K562 (cell line): Measurements from ENCODE around the gene CT45A10. TPM values are rescaled to one million over a fixed set of nuclear protein-coding genes. Genes with fewer than 3 reads are reported as not detected.
A peak's percentile ranks its signal among the peaks of the same experiment; 100 is the strongest.

Experiments
- BCOR ChIP-seq: fragments of 450-650 bp; IDR thresholded peaks from 2 replicates; pipeline ENCODE4 v1.6.1; 2016
- BRD4 ChIP-seq: fragments of 200-600 bp; sonication (generic); IDR thresholded peaks from 2 replicates; pipeline ENCODE4 v1.6.1; 2017; ENCODE audit warnings: inconsistent platforms
- GMEB1 ChIP-seq: fragments of 250-450 bp; sonication (Bioruptor Pico); IDR thresholded peaks from 2 replicates; pipeline ENCODE4 v1.4.0; 2020; ENCODE audit warnings: mild to moderate bottlenecking
- HES1 ChIP-seq: fragments of 450-650 bp; IDR thresholded peaks from 2 replicates; pipeline ENCODE4 v1.6.1; 2016; ENCODE audit warnings: low read depth, mild to moderate bottlenecking, moderate library complexity
- IFI16 ChIP-seq: fragments of 250-450 bp; sonication (Bioruptor Pico); IDR thresholded peaks from 2 replicates; pipeline ENCODE4 v2.1.2; 2022; ENCODE audit warnings: mild to moderate bottlenecking, inconsistent platforms
- KLF16 ChIP-seq: IDR thresholded peaks from 2 replicates; pipeline ENCODE4 v1.6.1; 2016; ENCODE audit warnings: antibody characterized with exemption
- MAFF ChIP-seq: IDR thresholded peaks from 2 replicates; pipeline ENCODE4 v1.6.1; 2012; ENCODE audit warnings: low read length, improper control_type of control experiment
- NONO ChIP-seq, 2 experiments: fragments of 200-400 bp in 1 of 2; fragments of 450-650 bp in 1 of 2; formaldehyde crosslinking in 1 of 2; IDR thresholded peaks; 2 replicates each; pipeline ENCODE4 v1.6.1; 2017; ENCODE audit warnings: low read depth in 2 of 2, mild to moderate bottlenecking in 2 of 2, moderate library complexity in 2 of 2, low read length in 1 of 2
- PHB2 ChIP-seq: fragments of 450-650 bp; IDR thresholded peaks from 2 replicates; pipeline ENCODE4 v1.6.1; 2017; ENCODE audit warnings: low read depth
- POLR3A ChIP-seq: IDR thresholded peaks from 2 replicates; pipeline ENCODE4 v1.6.1; 2011; ENCODE audit warnings: borderline replicate concordance, mild to moderate bottlenecking, moderate library complexity; ENCODE audit not compliant: insufficient read length, insufficient read depth; ENCODE audit errors: extremely low read depth
- PRPF4 ChIP-seq: fragments of 200-400 bp; formaldehyde crosslinking; IDR thresholded peaks from one replicate; pipeline ENCODE4 v1.6.1; 2017; ENCODE audit warnings: low read length, low read depth, mild to moderate bottlenecking; ENCODE audit not compliant: insufficient read depth, poor library complexity, severe bottlenecking
- RERE ChIP-seq: sonication (generic); formaldehyde crosslinking; IDR thresholded peaks from 2 replicates; pipeline ENCODE4 v1.8.0; 2023; ENCODE audit warnings: missing genetic modification reagents, mild to moderate bottlenecking, borderline replicate concordance
- TEAD4 ChIP-seq, 2 experiments: sonication (generic) in 1 of 2; formaldehyde crosslinking in 1 of 2; IDR thresholded peaks; 2 replicates each; pipeline versions ENCODE4 v1.6.1 to v1.8.0; 2012 to 2022; ENCODE audit warnings: borderline replicate concordance in 1 of 2, inconsistent platforms in 1 of 2, low read length in 1 of 2, mild to moderate bottlenecking in 1 of 2, missing genetic modification reagents in 1 of 2
- ZNF133 ChIP-seq: fragments of 250-450 bp; sonication (Bioruptor Pico); IDR thresholded peaks from 2 replicates; pipeline ENCODE4 v1.4.0; 2020; ENCODE audit warnings: mild to moderate bottlenecking
- ZNF239 ChIP-seq: fragments of 250-450 bp; sonication (Bioruptor Pico); IDR thresholded peaks from 2 replicates; pipeline ENCODE4 v1.4.0; 2020; ENCODE audit warnings: mild to moderate bottlenecking
- ZNF551 ChIP-seq: fragments of 250-450 bp; sonication (Bioruptor Pico); IDR thresholded peaks from 2 replicates; pipeline ENCODE4 v1.5.0; 2021; ENCODE audit warnings: mild to moderate bottlenecking, moderate library complexity
- polyA plus RNA-seq, 8 experiments: library from polyadenylated mRNA; depleted of rRNA in 4 of 8; stranded (reverse) in 5 of 8; unstranded in 3 of 8; fragments of >200 nt; fragmentation: Nextera tagmentation in 2 of 8; fragmentation: Illumina TruSeq in 1 of 8; extraction: Ambion mirVana in 2 of 8; extraction: Trizol in 1 of 8; gene quantifications; 2 replicates each; pipeline versions ENCODE4 v1.2.1 to v1.2.3, GENCODE V29; 2011 to 2014; ENCODE audit warnings: inconsistent platforms in 1 of 8, missing spikeins in 1 of 8
- total RNA-seq, 7 experiments: library from RNA; depleted of rRNA in 6 of 7; stranded (reverse); fragments of >200 nt in 6 of 7; fragmentation: Illumina TruSeq in 2 of 7; extraction: Trizol in 2 of 7; gene quantifications; 2 replicates each; pipeline versions ENCODE4 v1.2.1 to v1.2.3, GENCODE V29; 2011 to 2021; ENCODE audit warnings: low replicate concordance in 1 of 7
- TF ChIP-seq, protein P1 (sequence below): fragments of 450-650 bp; IDR thresholded peaks from 2 replicates; pipeline ENCODE4 v1.6.1; 2017; ENCODE audit warnings: antibody characterized with exemption, mild to moderate bottlenecking

CT45A10 gene
- total and polyA plus RNA-seq, 9 of the 15 experiments (the other 6 are each of a cell fraction or from before 2014, with no cell fraction given), result 78.1 to 175 (median 102) TPM

- no peak for TF ChIP-seq RERE (CRISPR knock-in tag)
- peak; percentile 94 for TF ChIP-seq PHB2
- TF ChIP-seq KLF16, result peak; percentile 96
- TF ChIP-seq PRPF4, result no peak
- no peak for TF ChIP-seq GMEB1 (CRISPR knock-in tag)
- TF ChIP-seq TEAD4 (IDR thresholded peaks at IDR 0.05; ENCODE audit: low read length), result peak; percentile 100
- no peak for TF ChIP-seq TEAD4 (CRISPR knock-in tag; IDR thresholded peaks at IDR 0.05; ENCODE audit: borderline replicate concordance)
- peak; percentile 31; the same call in 1 of the 2 replicates for TF ChIP-seq MAFF
- no peak for TF ChIP-seq IFI16 (CRISPR knock-in tag)
- TF ChIP-seq BCOR, result peak; percentile 88
- peak; percentile 93 for TF ChIP-seq HES1
- no peak for TF ChIP-seq BRD4
- no peak for TF ChIP-seq ZNF551 (CRISPR knock-in tag)
- TF ChIP-seq NONO (IDR thresholded peaks at IDR 0.05; ENCODE audit: low read depth in 2 of 2, low read length in 1 of 2), result 0 out of 4 replicates have a peak, but pooled peaks of 1 of the 2 experiments have one; percentile 48
- no peak for TF ChIP-seq ZNF239
- TF ChIP-seq ZNF133 (CRISPR knock-in tag), result no peak
- TF ChIP-seq POLR3A, result no peak
- TF ChIP-seq, protein P1, sequence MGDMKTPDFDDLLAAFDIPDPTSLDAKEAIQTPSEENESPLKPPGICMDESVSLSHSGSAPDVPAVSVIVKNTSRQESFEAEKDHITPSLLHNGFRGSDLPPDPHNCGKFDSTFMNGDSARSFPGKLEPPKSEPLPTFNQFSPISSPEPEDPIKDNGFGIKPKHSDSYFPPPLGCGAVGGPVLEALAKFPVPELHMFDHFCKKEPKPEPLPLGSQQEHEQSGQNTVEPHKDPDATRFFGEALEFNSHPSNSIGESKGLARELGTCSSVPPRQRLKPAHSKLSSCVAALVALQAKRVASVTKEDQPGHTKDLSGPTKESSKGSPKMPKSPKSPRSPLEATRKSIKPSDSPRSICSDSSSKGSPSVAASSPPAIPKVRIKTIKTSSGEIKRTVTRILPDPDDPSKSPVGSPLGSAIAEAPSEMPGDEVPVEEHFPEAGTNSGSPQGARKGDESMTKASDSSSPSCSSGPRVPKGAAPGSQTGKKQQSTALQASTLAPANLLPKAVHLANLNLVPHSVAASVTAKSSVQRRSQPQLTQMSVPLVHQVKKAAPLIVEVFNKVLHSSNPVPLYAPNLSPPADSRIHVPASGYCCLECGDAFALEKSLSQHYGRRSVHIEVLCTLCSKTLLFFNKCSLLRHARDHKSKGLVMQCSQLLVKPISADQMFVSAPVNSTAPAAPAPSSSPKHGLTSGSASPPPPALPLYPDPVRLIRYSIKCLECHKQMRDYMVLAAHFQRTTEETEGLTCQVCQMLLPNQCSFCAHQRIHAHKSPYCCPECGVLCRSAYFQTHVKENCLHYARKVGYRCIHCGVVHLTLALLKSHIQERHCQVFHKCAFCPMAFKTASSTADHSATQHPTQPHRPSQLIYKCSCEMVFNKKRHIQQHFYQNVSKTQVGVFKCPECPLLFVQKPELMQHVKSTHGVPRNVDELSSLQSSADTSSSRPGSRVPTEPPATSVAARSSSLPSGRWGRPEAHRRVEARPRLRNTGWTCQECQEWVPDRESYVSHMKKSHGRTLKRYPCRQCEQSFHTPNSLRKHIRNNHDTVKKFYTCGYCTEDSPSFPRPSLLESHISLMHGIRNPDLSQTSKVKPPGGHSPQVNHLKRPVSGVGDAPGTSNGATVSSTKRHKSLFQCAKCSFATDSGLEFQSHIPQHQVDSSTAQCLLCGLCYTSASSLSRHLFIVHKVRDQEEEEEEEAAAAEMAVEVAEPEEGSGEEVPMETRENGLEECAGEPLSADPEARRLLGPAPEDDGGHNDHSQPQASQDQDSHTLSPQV, result no peak
These were observed 21.2 kb upstream of the CT45A10 start (continued) for GRCh38 chrX:135914404-135914803.
